GM18526 (cell line): Measurements from ENCODE around the gene PCDH15.

ENCODE experiments used
- POLR2A ChIP-seq: IDR thresholded peaks from 3 replicates; pipeline ENCODE4 v1.6.1; 2011; ENCODE audit not compliant: insufficient read length; ENCODE audit errors: extremely low read depth

PCDH15 gene

DNA sequence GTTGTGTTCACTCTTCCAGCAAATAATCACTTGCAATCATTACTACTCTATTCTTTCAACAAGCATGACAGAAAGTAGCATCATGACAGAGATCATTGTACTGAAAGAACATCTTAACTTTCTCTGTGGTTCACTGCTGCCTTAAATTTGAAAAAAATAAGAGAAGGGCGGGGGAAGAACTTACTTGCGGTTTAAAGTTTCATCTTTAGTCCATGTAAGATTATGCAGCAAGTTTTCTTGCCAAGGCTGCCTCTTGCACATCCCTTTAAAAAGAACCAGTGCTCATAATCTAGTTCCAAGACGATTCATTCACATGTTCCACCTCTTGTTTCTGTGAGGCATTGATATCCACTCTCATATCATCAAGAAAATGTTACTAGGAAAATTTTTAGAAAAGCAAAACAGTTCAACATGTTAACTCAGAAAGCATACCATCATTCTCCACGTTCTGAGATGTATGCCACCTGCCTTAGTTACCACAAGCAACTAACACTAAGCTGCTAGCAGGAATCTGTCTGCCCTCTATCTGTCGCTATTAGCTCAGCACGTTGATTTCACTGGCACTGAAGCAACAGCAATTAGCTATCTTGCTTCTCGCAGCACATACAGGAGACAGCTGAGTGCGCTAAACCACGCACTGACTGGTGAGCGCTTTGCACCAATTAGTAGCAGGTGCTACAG lies at the start of gene PCDH15:
TSS of gene PCDH15 (minus strand) at position 491 of the 681 bp plus-strand sequence. CDS start 136,969 bp downstream, outside the sequence.
- no peak for TF ChIP-seq POLR2A

GRCh38 chr10:54843932-54844331 lies 42.9 kb upstream of the PCDH15 start:
- TF ChIP-seq POLR2A, result no peak

- TF ChIP-seq POLR2A, result no peak
Observed at GRCh38 chr10:54843085-54843646, 42.1 kb upstream of the PCDH15 start.

DNA sequence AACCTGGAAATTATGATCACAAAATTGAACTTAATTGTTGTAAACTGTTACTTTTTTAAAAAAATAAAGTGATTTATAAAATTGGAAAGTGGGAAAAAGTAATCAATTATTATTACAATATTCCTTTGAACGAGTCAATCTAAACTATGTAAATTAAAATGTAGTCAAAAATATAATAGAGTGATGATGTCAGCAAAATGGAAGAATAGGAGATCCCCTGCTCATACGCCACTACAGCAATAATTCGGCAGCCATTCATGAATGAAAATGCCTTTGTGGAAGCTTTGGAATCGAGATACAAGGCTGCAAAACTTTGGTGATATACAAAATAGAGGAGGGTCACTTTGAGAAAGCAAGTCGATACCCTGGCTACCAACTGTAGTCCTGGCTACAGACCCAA lies 36.4 kb upstream of the PCDH15 start:
- TF ChIP-seq POLR2A, result no peak

GRCh38 chr10:54833029-54833428 lies 32.0 kb upstream of the PCDH15 start:
- no peak for TF ChIP-seq POLR2A

GRCh38 chr10:54826994-54827560 lies 26.0 kb upstream of the PCDH15 start:
- TF ChIP-seq POLR2A, result no peak

DNA sequence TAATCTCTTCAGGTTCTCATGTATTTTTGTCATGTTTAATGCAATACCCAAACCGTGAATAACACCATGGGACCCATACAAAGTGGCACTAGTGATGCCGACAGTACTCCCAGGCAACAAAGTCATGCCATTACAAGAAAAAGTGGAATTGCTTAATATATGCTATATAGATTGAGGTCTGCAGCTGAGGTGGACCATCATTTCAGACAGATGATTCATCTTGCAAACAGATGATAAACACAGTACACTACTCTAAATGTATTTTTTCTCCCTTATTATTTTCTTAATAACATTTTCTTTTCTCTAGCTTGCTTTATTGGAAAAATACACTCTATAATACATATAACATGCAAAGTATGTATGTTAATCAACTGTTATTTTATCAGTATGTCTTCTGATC lies 14.6 kb upstream of the PCDH15 start:
- TF ChIP-seq POLR2A, result no peak

DNA sequence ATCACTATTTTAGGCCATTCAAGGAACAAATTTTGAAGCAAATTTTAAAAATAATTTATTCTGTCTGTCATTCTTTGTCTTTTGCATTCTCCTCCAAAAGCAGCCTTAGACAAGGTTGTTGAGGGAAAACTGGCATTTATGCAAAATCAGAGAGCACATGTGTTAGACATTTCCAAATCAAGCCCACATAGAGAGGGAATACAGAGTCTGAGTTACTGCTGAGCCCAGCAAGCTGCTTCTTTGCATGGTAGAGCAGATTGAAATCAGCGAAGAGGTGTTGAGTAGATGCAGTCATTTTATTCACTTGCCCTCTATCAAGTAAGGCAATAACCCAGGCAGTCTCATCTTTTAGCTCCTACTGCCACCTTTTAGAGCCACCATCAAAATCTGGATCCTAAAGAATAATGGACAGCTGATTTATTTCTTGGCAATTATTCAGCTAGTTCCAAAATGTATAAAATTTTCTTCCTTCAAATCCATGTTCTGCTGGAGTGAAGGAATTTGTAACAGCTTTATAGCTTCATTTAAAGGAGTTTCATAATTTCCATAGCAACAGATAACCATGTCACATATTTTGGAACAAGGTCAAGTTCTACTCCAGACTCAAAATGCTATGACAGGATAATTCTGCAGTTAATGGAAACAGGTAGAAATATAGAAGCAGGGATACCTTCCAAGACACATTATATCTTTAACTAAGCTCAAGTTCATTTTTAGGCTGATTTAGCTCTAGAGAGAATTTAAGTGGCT lies 7.3 kb upstream of the PCDH15 start:
- TF ChIP-seq POLR2A, result no peak

- TF ChIP-seq POLR2A, result no peak
Observed at GRCh38 chr10:54799506-54799905, 1.5 kb downstream of the PCDH15 start.

DNA sequence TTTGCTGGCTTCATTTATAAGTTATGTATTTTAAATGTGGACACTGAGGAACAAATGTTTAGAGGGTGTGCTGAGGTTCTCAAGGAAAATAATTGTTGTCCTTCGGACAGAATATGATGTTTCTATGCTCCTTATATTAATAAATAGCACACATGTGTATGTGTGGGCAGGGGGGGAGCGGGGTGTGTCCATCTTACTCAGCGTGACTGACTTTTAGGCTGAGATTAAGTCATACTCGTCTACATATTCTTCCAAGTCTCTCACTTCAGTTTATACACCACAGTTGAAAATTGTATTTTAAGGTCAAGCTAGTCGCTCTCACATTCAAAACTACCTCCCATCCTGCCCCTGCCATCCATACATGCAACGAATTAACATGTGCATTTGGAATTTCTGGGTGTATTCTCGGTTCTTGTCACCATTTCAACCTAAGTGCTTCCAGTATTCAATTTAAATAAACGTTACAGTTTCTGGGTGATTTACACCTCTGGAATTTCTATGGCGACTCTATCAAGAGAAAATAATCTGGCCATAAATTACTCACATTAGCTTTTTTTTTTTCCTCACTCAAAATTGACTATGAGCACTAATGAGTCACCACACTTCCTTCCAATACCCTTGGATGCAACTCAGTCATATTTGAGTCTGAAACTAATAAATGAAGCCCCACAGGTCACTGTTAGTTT lies 3.3 kb downstream of the PCDH15 start:
- TF ChIP-seq POLR2A, result no peak

DNA sequence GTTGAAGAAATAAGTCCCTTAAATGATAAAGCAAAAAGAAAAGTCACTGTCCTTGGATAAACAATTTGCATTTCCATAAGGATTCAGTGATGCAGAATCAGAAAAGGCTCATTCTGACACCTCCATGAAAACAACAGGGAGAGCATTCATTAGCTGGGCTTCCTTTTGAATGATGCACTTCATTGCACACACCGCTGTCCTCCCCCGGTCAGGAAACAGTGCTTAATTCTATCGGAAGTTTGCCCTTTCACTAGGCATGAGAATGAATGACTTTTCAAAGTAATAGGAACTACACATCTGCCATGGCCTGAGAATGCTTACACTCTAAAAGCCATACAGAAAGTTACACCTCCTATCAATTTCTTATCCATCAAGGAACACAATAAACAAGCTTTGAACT lies 4.2 kb downstream of the PCDH15 start:
- TF ChIP-seq POLR2A, result no peak

- TF ChIP-seq POLR2A, result no peak
Observed at GRCh38 chr10:54776622-54777021, 24.4 kb downstream of the PCDH15 start.

DNA sequence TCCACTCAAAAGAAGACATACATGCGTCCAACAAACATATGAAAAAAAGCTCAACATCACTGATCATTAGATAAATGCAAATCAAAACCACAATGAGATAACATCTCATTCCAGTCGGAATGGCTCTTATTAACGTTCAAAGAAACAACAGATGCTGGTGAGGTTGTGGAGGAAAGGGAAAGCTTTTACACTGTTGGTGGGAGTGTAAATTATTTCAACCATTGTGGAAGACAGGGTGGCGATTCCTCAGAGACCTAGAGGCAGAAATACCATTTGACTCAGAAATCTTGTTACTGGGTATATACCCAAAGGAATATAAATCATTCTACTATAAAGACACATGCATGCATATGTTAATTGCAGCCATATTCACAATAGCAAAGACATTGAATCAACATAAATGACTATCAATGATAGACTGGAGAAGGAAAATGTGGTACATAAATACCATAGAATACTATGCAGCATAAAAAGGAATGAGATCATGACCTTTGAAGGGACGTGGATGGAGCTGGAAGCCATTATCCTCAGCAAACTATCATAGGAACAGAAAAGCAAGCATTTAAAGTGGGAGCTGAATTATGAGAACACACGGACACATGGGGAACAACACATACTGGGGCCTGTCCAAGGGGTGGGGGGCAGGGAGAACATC lies 28.4 kb downstream of the PCDH15 start:
- TF ChIP-seq POLR2A, result no peak

DNA sequence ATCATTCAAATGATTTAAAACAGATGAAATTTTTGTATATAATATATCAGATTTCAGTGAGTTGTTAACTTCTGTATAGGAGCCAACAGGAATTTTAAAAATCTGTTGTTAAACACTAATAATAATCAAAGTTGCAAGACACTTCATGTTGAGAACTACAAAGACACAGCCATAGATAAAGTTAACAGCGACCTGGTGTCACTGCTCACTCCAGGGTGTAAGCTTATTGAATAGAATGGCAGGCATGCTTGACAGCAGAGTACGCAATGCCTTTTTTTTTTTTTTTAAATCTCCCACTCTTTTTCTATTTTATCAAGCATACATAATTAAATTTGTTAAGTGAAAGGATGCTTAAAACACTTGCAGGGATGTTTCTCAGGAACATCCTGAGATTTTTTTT lies 32.0 kb downstream of the PCDH15 start:
- no peak for TF ChIP-seq POLR2A

DNA sequence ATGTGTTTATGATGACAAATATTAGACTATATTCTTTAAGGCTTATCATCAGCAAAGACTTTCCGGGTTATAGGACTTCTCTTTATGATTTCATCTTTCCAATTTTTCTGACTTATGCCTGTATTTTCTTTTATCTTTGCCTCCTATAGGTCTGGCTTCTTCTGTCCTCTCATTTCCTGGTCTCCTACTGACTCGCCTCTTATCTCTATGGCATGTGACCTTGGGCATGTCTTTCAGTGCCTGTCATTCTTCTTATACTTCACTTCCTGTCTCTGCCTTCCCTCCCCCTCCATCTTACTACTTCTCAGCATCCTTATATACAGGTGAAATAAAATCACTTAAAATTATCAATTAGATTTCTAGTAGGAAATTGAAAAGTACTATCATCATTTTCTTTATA lies 42.2 kb downstream of the PCDH15 start:
- TF ChIP-seq POLR2A, result no peak
